Sigmoid colon (tissue), 4 donors: ENCODE data around the gene SHISA2.

Experiments used
- CTCF ChIP-seq, 4 experiments: fragments of 450-650 bp in 3 of 4; fragments of 200-600 bp in 1 of 4; IDR thresholded peaks; one replicate each; pipeline ENCODE4 v1.5.1; 2016 to 2019; ENCODE audit warnings: antibody characterized with exemption in 4 of 4, mild to moderate bottlenecking in 3 of 4, moderate library complexity in 2 of 4
- EP300 ChIP-seq, 4 donors: sonication (generic); formaldehyde crosslinking; IDR thresholded peaks; one replicate each; pipeline ENCODE4 v1.6.1; 2017; ENCODE audit warnings: antibody characterized with exemption in 4 of 4
- POLR2A ChIP-seq, 2 donors: fragments of 450-650 bp; IDR thresholded peaks; one replicate each; pipeline ENCODE4 v1.6.1; 2016; ENCODE audit warnings: antibody characterized with exemption in 2 of 2, mild to moderate bottlenecking in 2 of 2, moderate library complexity in 2 of 2

GRCh38 chr13:26019251-26019650 lies 32.6 kb downstream of the SHISA2 start:
- TF ChIP-seq CTCF (IDR thresholded peaks at IDR 0.05) (no peak), POLR2A (IDR thresholded peaks at IDR 0.05) (no peak), EP300 (IDR thresholded peaks at IDR 0.05) (no peak)
